Ishikawa (cell line): ENCODE results near the gene NUSAP1.

Experiments used
- CEBPB ChIP-seq: IDR thresholded peaks from 2 replicates; pipeline ENCODE4 v1.6.1; 2012
- CREB1 ChIP-seq: IDR thresholded peaks from 2 replicates; pipeline ENCODE4 v1.6.1; 2012; ENCODE audit warnings: low read depth
- EGR1 ChIP-seq: IDR thresholded peaks from 2 replicates; pipeline ENCODE4 v1.6.1; 2012
- EP300 ChIP-seq: IDR thresholded peaks from 2 replicates; pipeline ENCODE4 v1.6.1; 2012; ENCODE audit warnings: borderline replicate concordance
- FOXM1 ChIP-seq: IDR thresholded peaks from 2 replicates; pipeline ENCODE4 v1.6.1; 2012; ENCODE audit warnings: low read depth, borderline replicate concordance
- NFIC ChIP-seq: IDR thresholded peaks from 2 replicates; pipeline ENCODE4 v1.6.1; 2012
- RAD21 ChIP-seq: IDR thresholded peaks from 2 replicates; pipeline ENCODE4 v1.6.1; 2012; ENCODE audit warnings: low read depth
- TAF1 ChIP-seq: IDR thresholded peaks from 2 replicates; pipeline ENCODE4 v1.6.1; 2012; ENCODE audit warnings: low read depth, mild to moderate bottlenecking
- TCF12 ChIP-seq: IDR thresholded peaks from 2 replicates; pipeline ENCODE4 v1.6.1; 2012; ENCODE audit warnings: low read depth
- TEAD4 ChIP-seq: IDR thresholded peaks from 2 replicates; pipeline ENCODE4 v1.6.1; 2012
- YY1 ChIP-seq: IDR thresholded peaks from 2 replicates; pipeline ENCODE4 v1.6.1; 2012; ENCODE audit warnings: low read depth
- ZBTB7A ChIP-seq: IDR thresholded peaks from 2 replicates; pipeline ENCODE4 v1.6.1; 2012; ENCODE audit warnings: low read depth
- TF ChIP-seq, protein P1 (sequence below): IDR thresholded peaks from 2 replicates; pipeline ENCODE4 v1.6.1; 2012
- TF ChIP-seq, protein P2 (sequence below): IDR thresholded peaks from 2 replicates; pipeline ENCODE4 v1.6.1; 2012
- TF ChIP-seq, protein P3 (sequence below): IDR thresholded peaks from 2 replicates; pipeline ENCODE4 v1.6.1; 2012; ENCODE audit warnings: low read depth, mild to moderate bottlenecking

Gene NUSAP1

DNA sequence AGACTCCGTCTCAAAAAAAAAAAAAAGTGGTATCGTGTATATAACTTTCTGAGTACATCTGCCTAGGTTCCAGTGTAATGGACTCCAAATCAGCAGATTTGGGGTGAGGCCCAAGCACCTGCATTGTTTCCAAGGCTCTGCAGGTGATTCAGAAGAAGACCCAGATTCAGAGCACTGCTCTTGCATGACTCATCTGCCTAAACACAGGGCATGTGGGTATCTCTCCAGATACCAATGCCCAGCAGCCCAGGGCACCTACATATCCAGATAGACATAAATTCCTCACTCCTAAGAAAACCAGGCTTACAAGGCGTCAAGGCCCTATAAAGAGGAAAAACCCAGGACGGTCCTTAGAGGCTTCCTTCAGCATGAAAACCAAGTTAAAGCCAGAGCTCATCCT, 45.3 kb downstream of the NUSAP1 start:
- TF ChIP-seq TAF1 (no peak), EGR1 (no peak), YY1 (no peak), NFIC (no peak), TEAD4 (no peak), ZBTB7A (no peak), EP300 (no peak)

DNA sequence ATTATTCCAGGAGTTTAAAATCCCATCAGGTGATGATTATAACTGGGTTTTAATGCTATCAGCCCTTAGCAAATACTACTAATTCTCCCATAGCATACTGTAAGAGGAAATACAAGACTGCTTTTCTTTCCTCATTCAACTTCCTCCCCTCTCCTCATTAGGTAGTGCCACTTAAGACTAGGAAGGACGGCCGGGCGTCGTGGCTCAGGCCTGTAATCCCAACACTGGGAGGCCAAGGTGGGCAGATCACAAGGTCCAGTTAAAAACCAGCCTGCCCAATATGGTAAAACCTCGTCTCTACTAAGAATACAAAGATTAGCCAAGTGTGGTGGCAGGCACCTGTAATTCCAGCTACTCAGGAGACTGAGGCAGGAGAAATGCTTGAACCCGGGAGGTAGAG, 55.0 kb downstream of the NUSAP1 start:
- TF ChIP-seq, protein P1, sequence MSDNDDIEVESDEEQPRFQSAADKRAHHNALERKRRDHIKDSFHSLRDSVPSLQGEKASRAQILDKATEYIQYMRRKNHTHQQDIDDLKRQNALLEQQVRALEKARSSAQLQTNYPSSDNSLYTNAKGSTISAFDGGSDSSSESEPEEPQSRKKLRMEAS: no peak
- no peak for TF ChIP-seq TAF1

DNA sequence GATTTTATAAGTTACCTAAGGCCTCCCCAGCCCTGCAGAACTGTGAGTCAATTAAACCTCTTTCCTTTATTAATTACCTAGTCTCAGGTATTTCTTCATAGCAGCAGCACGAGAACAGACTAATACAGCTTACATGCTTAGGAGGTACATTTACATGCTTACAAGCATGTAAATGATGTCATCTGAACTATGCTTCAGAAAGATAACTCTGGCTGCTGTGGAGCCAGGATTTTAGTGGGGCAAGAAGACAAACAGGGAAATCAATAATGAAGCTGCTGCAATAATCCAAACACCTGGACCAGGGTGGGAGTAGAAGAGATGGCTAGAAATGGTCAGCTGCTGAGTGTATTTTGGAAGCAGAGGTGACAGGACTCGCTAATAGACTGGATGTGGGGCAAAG, 60.0 kb downstream of the NUSAP1 start:
- no peak for TF ChIP-seq ZBTB7A
- no peak for TF ChIP-seq EGR1
- no peak for TF ChIP-seq TAF1
- no peak for TF ChIP-seq TCF12

DNA sequence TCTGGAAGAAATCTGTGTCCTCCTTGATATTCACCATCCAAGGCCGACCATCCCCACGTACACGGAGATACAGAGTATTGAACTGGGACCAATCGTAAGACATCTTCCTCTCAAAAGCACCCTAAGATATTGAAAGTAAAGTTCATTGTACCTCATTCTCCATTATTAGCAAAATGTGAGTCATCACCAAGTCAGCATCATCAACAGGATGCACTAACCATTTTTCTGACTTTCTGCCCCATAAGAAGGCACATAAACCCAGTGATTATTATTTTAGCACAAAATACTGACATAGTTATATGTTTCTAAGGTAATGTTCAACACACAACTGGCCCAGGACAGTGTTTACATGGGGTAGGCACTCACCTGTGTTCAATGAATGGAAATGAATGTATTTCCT, 62.2 kb downstream of the NUSAP1 start:
- TF ChIP-seq EP300 (no peak), ZBTB7A (no peak), FOXM1 (no peak), TCF12 (no peak), RAD21 (no peak), CEBPB (no peak), NFIC (no peak), TEAD4 (no peak)
- TF ChIP-seq, protein P2, sequence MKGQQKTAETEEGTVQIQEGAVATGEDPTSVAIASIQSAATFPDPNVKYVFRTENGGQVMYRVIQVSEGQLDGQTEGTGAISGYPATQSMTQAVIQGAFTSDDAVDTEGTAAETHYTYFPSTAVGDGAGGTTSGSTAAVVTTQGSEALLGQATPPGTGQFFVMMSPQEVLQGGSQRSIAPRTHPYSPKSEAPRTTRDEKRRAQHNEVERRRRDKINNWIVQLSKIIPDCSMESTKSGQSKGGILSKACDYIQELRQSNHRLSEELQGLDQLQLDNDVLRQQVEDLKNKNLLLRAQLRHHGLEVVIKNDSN: no peak
- TF ChIP-seq, protein P3, sequence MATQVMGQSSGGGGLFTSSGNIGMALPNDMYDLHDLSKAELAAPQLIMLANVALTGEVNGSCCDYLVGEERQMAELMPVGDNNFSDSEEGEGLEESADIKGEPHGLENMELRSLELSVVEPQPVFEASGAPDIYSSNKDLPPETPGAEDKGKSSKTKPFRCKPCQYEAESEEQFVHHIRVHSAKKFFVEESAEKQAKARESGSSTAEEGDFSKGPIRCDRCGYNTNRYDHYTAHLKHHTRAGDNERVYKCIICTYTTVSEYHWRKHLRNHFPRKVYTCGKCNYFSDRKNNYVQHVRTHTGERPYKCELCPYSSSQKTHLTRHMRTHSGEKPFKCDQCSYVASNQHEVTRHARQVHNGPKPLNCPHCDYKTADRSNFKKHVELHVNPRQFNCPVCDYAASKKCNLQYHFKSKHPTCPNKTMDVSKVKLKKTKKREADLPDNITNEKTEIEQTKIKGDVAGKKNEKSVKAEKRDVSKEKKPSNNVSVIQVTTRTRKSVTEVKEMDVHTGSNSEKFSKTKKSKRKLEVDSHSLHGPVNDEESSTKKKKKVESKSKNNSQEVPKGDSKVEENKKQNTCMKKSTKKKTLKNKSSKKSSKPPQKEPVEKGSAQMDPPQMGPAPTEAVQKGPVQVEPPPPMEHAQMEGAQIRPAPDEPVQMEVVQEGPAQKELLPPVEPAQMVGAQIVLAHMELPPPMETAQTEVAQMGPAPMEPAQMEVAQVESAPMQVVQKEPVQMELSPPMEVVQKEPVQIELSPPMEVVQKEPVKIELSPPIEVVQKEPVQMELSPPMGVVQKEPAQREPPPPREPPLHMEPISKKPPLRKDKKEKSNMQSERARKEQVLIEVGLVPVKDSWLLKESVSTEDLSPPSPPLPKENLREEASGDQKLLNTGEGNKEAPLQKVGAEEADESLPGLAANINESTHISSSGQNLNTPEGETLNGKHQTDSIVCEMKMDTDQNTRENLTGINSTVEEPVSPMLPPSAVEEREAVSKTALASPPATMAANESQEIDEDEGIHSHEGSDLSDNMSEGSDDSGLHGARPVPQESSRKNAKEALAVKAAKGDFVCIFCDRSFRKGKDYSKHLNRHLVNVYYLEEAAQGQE: no peak

DNA sequence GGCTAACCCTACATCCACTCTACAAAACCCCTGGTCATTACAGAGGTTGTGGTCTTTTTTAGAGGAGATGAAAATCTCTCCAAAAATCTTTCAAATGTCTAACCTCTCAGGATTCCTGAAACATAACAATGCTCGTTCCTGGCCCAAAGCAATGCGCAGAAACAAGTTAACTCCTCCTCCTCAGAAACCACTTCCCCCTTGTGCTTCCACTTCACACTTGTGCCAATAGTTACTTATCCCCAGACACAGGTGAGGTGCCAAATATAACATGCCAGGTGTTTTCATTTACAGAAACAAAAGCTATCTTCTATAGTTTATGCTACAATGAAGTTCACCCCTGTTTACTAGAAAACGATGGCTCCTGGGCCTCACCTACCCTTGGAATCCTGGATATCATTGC, 63.4 kb downstream of the NUSAP1 start:
- TF ChIP-seq CEBPB: no peak
- TF ChIP-seq, protein P2: no peak
- TF ChIP-seq CREB1: no peak
- no peak for TF ChIP-seq TAF1
- no peak for TF ChIP-seq NFIC
- no peak for TF ChIP-seq EGR1
- no peak for TF ChIP-seq TCF12
- TF ChIP-seq, protein P1: no peak
- no peak for TF ChIP-seq FOXM1
- TF ChIP-seq, protein P3: no peak
- no peak for TF ChIP-seq YY1
- TF ChIP-seq RAD21: no peak
- TF ChIP-seq TEAD4: no peak
- no peak for TF ChIP-seq EP300
- TF ChIP-seq ZBTB7A: no peak

DNA sequence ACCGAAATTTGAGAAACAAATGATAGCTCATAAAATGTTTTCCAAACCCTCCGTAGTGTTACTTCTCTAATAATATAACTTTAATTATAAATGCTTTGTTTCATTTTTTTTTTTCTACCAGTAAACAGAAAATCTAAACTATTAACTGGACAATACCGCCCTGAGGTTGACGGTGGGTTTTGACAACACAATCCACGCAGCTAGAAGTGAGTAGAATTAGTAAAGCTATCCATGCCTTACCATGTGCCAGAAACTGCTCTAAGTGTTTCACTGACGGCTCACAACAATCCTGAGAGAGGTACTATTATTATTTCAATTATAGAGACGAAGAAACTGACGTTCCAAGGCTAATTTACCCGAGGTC, 69.2 kb downstream of the NUSAP1 start:
- TF ChIP-seq, protein P3: no peak
- TF ChIP-seq TEAD4: no peak
- TF ChIP-seq NFIC: no peak
- no peak for TF ChIP-seq EP300
- no peak for TF ChIP-seq EGR1
- TF ChIP-seq CEBPB: no peak
- TF ChIP-seq, protein P1: no peak
- TF ChIP-seq TCF12: no peak
- TF ChIP-seq YY1: no peak
- no peak for TF ChIP-seq RAD21
- no peak for TF ChIP-seq FOXM1
- no peak for TF ChIP-seq ZBTB7A
- no peak for TF ChIP-seq TAF1
